OCI-LY3 (cell line): ENCODE data around the gene DIP2C.
"Not testable (repeated sequence)": the region's sequence is repeated elsewhere in the genome, so short reads cannot be mapped to it uniquely, and the experiment has no call there.

Experiments
- H2AFZ ChIP-seq: fragments of 200-600, 300-600 bp; shearing (Covaris generic); 2 replicates; pipeline ENCODE4 v1.6.0; 2014; ENCODE audit warnings: antibody characterized with exemption, low read depth, low read length
- H3K27ac ChIP-seq: fragments of 200-600, 300-600 bp; sonication (generic); 2 replicates; pipeline ENCODE4 v1.5.1; 2014; ENCODE audit warnings: mild to moderate bottlenecking, low read length, moderate library complexity, mixed read lengths
- H3K27me3 ChIP-seq: fragments of 200-600, 300-600 bp; sonication (generic); 2 replicates; pipeline ENCODE4 v1.6.1; 2014; ENCODE audit warnings: low read depth, low read length, mixed read lengths
- H3K36me3 ChIP-seq: fragments of 200-600, 300-600 bp; sonication (generic); replicated peaks from 2 replicates; pipeline ENCODE3; 2014; ENCODE audit warnings: low read depth, low read length, mixed read lengths
- H3K4me1 ChIP-seq: fragments of 300-600, 200-600 bp; sonication (generic); 2 replicates; pipeline ENCODE4 v1.6.1; 2014; ENCODE audit warnings: low read length, mixed read lengths
- H3K4me2 ChIP-seq: fragments of 200-600, 300-600 bp; sonication (generic); 2 replicates; pipeline ENCODE4 v1.6.1; 2014; ENCODE audit warnings: low read length, mixed read lengths
- H3K4me3 ChIP-seq: fragments of 300-600, 200-600 bp; sonication (generic); 2 replicates; pipeline ENCODE4 v1.5.1; 2014; ENCODE audit warnings: antibody characterized with exemption, mild to moderate bottlenecking, low read length, moderate library complexity
- H3K79me2 ChIP-seq: fragments of 300-600, 200-600 bp; shearing (Covaris generic); 2 replicates; pipeline ENCODE4 v1.6.1; 2014; ENCODE audit warnings: mild to moderate bottlenecking, low read length, mixed read lengths
- H3K9ac ChIP-seq: fragments of 300-600, 200-600 bp; shearing (Covaris generic); 2 replicates; pipeline ENCODE4 v1.6.0; 2014; ENCODE audit warnings: mild to moderate bottlenecking, low read length, moderate library complexity
- H3K9me3 ChIP-seq: fragments of 200-600, 300-600 bp; shearing (Covaris generic); 2 replicates; pipeline ENCODE4 v1.6.1; 2014; ENCODE audit warnings: low read length, mixed read lengths; ENCODE audit not compliant: insufficient read depth
- H4K20me1 ChIP-seq: fragments of 200-600, 300-600 bp; sonication (generic); 2 replicates; pipeline ENCODE4 v1.6.1; 2016; ENCODE audit warnings: low read length, mixed read lengths; ENCODE audit not compliant: insufficient read depth
- CTCF ChIP-seq: fragments of 200-600, 300-600 bp; sonication (generic); IDR thresholded peaks from 2 replicates; pipeline ENCODE4 v1.5.1; 2014; ENCODE audit warnings: antibody characterized with exemption, low read length, low read depth
- EZH2phosphoT487 ChIP-seq: fragments of 200-600 bp; shearing (Covaris generic); IDR thresholded peaks from 2 replicates; pipeline ENCODE4 v1.6.1; 2018; ENCODE audit warnings: antibody characterized with exemption, mixed run types, low read depth

DIP2C gene

GRCh38 chr10:264160-265073 is 425.1 kb downstream of the DIP2C start:
- H3K4me1 ChIP-seq, H3K4me2 ChIP-seq, H3K36me3 ChIP-seq, H3K27me3 ChIP-seq, H3K79me2 ChIP-seq, H3K9me3 ChIP-seq, H3K9ac ChIP-seq, H3K27ac ChIP-seq, H3K4me3 ChIP-seq, H2AFZ ChIP-seq, H4K20me1 ChIP-seq: not testable (repeated sequence)

GRCh38 chr10:260819-261429 is 428.5 kb downstream of the DIP2C start:
- peak overlapping the region; percentile 32; the same call in 1 of the 2 replicates for H3K4me2 ChIP-seq
- no peaks in the 10 kb centered on the region for H3K36me3 ChIP-seq
- no peaks in the 10 kb centered on the region for H3K9me3 ChIP-seq
- H3K79me2 ChIP-seq: no peaks in the 10 kb centered on the region
- peak overlapping the region; percentile 0; the same call in 1 of the 2 replicates for H2AFZ ChIP-seq
- no peak for TF ChIP-seq CTCF
- TF ChIP-seq EZH2phosphoT487: no peak
- no peaks in the 10 kb centered on the region for H3K4me1 ChIP-seq
- H4K20me1 ChIP-seq: no peaks in the 10 kb centered on the region
- H3K27ac ChIP-seq: no peak overlapping the region
- no peaks in the 10 kb centered on the region for H3K27me3 ChIP-seq
- H3K4me3 ChIP-seq: no peak overlapping the region
- H3K9ac ChIP-seq: no peak overlapping the region

- Histone ChIP-seq H2AFZ (no peak overlapping the region), H3K4me1 (no peaks in the 10 kb centered on the region), H3K4me3 (no peak overlapping the region), H3K9ac (no peak overlapping the region), H3K9me3 (no peaks in the 10 kb centered on the region), H3K27me3 (no peaks in the 10 kb centered on the region), H3K79me2 (no peaks in the 10 kb centered on the region), H4K20me1 (no peaks in the 10 kb centered on the region), H3K4me2 (no peak overlapping the region), H3K36me3 (peaks cover 5% of the 10 kb centered on the region), H3K27ac (no peak overlapping the region)
- TF ChIP-seq EZH2phosphoT487: no peak
- no peak for TF ChIP-seq CTCF
These were observed 437.4 kb downstream of the DIP2C start for GRCh38 chr10:251982-252582.

GRCh38 chr10:248307-248706 is 441.2 kb downstream of the DIP2C start:
- Histone ChIP-seq H4K20me1 (no peaks in the 10 kb centered on the region), H3K79me2 (no peaks in the 10 kb centered on the region), H3K9ac (no peak overlapping the region), H3K4me3 (no peak overlapping the region), H3K9me3 (no peaks in the 10 kb centered on the region), H3K4me1 (no peaks in the 10 kb centered on the region), H3K27ac (no peak overlapping the region), H3K4me2 (no peak overlapping the region), H3K36me3 (peaks cover 5% of the 10 kb centered on the region), H2AFZ (no peak overlapping the region), H3K27me3 (no peaks in the 10 kb centered on the region)
- TF ChIP-seq EZH2phosphoT487: no peak
- no peak for TF ChIP-seq CTCF
